Measurements from ENCODE around the gene EIF2S1.

DNA sequence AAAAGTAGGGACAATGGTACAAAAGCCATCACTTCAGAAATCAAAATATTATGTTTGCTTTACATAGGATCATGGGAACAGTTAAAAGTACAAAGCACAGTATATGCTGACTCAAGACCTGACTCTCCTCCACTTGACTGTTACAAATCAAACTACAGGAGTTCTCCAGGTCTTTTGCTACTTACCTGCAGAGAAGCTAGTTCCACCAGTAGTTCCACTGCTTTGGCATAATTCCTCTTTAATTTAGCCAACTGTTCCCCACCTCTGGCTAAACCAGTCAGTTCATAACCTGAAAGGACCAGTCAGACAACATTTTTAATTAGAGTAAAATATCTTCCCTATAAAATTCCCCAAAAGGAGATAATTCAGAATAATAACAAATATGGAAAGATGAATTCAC, 14.5 kb upstream of the EIF2S1 start:
- TF ChIP-seq TAF1 (IDR thresholded peaks at IDR 0.05; ENCODE audit: low read depth), result no peak
- TF ChIP-seq, protein P1, sequence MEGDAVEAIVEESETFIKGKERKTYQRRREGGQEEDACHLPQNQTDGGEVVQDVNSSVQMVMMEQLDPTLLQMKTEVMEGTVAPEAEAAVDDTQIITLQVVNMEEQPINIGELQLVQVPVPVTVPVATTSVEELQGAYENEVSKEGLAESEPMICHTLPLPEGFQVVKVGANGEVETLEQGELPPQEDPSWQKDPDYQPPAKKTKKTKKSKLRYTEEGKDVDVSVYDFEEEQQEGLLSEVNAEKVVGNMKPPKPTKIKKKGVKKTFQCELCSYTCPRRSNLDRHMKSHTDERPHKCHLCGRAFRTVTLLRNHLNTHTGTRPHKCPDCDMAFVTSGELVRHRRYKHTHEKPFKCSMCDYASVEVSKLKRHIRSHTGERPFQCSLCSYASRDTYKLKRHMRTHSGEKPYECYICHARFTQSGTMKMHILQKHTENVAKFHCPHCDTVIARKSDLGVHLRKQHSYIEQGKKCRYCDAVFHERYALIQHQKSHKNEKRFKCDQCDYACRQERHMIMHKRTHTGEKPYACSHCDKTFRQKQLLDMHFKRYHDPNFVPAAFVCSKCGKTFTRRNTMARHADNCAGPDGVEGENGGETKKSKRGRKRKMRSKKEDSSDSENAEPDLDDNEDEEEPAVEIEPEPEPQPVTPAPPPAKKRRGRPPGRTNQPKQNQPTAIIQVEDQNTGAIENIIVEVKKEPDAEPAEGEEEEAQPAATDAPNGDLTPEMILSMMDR (IDR thresholded peaks at IDR 0.05; ENCODE audit: poor library complexity, severe bottlenecking), result no peak
- TF ChIP-seq, protein P2, sequence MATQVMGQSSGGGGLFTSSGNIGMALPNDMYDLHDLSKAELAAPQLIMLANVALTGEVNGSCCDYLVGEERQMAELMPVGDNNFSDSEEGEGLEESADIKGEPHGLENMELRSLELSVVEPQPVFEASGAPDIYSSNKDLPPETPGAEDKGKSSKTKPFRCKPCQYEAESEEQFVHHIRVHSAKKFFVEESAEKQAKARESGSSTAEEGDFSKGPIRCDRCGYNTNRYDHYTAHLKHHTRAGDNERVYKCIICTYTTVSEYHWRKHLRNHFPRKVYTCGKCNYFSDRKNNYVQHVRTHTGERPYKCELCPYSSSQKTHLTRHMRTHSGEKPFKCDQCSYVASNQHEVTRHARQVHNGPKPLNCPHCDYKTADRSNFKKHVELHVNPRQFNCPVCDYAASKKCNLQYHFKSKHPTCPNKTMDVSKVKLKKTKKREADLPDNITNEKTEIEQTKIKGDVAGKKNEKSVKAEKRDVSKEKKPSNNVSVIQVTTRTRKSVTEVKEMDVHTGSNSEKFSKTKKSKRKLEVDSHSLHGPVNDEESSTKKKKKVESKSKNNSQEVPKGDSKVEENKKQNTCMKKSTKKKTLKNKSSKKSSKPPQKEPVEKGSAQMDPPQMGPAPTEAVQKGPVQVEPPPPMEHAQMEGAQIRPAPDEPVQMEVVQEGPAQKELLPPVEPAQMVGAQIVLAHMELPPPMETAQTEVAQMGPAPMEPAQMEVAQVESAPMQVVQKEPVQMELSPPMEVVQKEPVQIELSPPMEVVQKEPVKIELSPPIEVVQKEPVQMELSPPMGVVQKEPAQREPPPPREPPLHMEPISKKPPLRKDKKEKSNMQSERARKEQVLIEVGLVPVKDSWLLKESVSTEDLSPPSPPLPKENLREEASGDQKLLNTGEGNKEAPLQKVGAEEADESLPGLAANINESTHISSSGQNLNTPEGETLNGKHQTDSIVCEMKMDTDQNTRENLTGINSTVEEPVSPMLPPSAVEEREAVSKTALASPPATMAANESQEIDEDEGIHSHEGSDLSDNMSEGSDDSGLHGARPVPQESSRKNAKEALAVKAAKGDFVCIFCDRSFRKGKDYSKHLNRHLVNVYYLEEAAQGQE (IDR thresholded peaks at IDR 0.05; ENCODE audit: borderline replicate concordance), result no peak
- no peak for TF ChIP-seq MXI1 (conservative IDR thresholded peaks at IDR 0.05; ENCODE audit: poor library complexity, severe bottlenecking)
- no peak for TF ChIP-seq POLR2AphosphoS5 (IDR thresholded peaks at IDR 0.05)
